ENCODE results near the gene CALD1.

Gene CALD1

DNA sequence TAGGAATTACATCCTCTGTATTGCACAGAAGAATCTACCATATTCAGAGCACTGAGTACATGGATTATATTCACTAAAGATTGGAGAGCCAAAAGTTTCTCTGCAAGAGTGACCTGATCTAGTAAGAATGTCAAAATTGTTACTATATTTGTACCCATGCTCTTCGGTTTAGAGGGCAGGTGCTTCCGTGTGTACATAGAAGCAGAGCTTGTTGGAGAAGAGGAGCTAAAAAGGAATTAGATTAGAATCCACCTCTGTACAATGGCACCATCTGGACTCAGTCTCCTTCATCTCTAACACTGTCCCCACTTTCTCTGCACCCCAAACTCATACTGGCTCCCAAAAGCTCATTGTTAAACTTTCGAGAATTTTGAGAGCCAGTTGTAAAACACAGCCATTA lies 8.3 kb downstream of the CALD1 start:
- no peak for DNase-seq

DNA sequence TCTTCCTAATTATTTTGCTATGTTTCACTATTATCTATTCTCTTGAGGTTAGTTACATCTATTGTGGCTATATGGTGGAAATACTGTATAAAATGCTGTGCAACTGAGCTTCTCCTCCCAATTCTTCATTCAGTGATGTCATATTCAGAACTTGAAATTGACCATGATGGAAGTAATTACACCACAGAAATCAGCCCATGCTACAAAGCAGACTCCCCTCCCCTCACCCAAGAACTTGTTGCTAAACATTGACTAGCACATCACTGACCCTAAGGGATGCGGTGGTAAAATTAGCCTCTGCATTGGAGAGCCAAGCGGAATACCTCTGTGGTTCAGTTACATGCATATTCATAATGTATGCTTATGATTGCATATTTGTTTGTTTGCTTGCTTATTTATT lies 8.8 kb downstream of the CALD1 start:
- DNase-seq: no peak

DNA sequence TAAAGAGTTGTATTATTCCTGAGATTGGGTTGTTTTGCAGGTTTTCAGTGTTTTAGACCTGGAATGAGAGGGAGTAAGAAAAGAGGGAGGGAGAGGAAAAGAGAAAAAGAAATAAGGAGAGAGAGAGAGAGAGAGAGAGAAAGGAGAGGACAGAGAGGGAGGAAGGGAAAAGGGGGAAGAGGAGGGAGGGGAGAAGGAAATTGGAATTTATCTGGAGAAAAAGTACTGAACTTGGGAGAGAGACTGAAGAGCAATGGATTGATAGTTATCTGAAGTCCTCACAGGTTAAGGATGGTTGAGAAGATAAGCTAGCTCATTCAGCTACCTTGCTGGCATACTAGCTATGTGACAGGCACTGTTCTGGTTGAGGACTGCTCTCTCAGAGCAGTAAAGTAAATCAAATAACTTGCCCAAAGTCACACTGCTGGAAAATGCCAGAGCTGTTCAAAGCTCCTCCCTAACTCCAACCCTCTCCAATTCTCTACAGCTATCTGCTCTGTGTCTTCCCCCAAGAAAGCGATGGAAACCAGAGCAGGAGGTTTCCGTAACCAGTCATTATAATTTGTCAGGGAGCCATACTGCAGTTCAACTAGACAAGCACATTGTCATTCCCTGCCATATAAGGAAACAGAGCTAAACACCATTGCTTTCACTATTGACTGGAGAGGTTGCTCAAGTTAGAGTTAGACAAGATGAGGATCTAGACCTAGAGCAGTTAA lies 10.7 kb downstream of the CALD1 start:
- no peak for DNase-seq

DNA sequence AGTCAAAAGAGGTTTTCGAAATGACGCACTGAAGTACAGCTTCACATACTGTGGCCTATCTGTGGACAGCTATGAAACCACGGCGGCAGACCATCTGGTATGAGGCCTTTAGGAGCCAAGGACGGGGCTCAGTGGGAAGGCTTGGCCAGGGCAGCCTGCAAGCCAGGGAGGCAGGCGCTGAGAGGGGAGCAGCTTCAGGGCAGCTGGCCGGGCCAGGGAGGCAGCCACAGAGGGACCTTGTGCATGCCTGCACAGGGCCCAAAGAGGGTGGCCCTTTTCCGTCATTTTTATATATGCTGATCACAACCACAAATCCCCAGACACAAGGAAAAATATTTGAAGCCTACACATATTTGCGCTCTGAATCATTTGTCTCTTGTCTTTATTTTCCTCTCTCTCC lies 13.5 kb downstream of the CALD1 start:
- DNase-seq: no peak

DNA sequence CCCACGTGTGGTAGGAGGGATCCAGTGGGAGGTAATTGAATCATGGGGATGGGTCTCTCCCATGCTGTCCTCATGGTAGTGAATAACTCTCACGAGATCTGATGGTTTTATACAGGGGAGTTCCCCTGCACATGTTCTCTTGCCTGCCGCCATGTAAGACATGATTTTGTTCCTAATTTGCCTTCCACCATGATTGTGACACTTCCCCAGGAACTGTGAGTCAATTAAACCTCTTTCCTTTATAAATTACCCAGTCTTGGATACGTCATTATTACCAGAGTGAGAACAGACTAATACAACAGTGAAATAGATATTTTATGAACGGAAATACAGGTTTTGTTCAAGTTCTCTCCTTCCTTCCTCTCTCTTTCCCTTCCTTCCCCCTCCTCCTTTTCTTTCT lies 15.8 kb downstream of the CALD1 start:
- no peak for DNase-seq

DNA sequence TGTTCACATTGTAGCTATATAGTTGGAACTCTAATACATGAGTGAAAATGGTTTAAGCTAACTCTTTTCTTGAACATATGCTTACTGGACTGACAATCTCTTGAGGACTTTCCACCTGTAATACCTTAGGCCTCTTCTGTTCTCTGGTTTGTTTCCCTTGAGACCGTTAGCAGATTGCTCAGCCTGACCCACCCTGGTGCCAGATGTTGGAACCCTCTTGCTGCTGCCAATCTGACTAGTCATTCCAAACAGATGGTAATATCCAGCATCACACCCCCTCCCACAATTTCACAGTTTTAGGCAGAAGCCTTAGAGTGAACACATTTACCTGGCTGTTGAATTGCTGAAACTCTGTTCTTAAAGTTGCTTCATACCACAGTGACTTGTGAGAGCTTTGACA lies 18.7 kb downstream of the CALD1 start:
- DNase-seq: no peak

DNA sequence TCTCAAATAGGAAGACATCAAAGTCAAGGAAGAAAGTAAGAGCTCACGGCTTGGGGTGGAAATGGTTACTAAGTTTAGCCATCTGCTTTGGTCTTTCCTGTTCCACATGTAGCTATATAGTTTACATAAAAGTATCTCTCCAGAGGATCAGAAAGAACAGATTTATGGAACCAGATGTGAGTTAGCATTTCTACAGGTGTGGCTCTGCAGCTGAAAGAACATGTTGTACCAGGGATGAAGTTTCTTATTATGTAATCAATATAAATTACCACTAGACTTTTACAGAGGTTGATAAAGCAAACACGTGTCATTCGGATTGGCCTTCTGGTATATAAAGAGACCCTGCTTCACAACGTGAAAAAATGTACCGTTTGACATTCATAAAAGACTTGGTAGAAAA lies 19.9 kb downstream of the CALD1 start:
- DNase-seq: no peak

DNA sequence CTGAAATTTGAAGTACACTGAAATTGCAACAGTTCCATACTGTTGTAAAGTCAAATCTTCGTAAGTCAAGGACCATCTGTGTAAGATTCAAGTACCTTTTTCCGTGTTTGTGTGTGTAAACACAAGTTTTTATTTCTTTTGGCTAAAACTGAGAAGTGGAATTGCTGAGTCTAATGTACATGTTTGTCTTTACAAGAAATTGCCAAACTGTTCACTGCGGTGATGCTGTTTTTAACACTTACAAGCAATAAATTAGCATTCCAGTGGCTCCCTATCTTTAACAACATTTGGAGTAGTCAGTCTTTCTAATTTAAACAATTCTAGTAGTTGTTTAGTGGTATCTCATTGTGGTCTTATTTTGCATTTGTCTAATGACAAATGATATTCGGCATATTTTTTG lies 23.3 kb downstream of the CALD1 start:
- no peak for DNase-seq

DNA sequence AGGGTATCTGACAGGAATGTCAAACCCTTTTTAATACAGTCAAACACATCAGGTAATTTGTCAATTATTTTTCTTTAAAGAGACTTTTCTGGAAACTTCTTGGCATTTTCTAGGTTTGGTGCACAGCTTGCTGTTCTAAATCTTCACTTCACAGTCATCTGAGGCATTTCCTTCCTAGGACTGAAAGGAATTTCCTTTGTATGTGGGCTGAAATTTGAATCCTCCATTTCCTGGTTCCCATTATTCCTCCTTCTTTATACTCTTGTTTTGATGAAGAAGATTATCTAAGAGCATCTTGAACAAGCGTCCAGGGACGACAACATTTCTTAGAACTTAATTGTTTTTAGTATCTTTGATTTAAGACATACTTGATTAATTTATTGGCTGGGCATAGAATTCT lies 24.9 kb downstream of the CALD1 start:
- no peak for DNase-seq

DNA sequence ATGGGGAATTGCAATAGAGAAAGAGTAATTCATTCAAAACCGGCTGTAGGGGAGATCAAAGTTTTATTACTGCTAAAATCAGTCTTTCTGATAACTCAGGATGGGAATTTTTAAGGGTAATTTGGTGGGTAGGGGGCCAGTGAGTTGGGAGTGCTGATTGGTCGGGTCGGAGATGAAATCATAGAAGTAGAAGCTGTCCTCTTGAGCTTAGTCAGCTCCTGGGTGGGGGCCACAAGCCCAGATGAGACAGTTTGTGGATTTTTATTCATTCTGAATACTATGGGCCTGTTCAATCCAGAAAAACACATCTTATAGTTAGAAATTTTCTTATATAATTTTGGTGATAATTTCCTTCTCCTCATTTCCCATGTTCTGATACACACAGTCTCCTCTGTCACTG lies 25.4 kb downstream of the CALD1 start:
- no peak for DNase-seq

DNA sequence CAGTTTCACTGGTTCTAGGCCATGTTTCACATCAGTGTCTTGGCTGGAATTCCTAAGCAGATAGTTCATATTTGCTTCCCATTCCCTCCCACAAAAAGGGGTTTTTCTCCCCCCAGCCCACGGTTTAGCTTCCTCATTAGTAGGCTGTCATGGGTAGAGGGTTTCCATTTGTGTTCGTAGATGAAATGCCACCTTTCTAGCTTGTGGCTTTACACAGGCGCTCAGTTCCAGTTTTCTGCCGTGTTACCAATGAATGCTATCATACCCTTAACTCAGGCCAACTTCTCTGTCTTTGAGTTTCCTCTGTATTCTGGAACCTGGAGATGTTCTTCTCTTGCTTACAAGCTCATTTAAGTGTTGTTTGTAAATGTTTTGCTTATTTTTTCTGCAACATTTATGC lies 26.8 kb downstream of the CALD1 start:
- DNase-seq: no peak

DNA sequence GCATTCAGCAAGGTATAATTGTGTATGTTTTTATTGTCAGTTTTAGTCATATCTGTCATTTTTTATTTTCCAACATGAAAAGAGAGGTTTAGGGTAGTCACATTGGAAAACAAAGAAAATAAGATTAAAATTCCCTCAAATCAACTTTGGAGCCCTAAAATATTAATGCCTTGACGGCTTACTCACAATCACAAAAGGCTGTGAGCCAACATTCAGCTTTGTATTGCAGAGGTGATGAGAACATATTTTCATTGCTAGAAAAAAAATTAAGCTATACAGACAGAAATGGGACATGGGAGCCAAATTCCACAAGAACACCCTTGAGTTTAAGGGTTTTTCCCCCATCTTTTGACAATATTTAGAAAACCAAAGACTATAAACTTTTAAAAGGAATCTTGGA lies 30.2 kb downstream of the CALD1 start:
- no peak for DNase-seq

DNA sequence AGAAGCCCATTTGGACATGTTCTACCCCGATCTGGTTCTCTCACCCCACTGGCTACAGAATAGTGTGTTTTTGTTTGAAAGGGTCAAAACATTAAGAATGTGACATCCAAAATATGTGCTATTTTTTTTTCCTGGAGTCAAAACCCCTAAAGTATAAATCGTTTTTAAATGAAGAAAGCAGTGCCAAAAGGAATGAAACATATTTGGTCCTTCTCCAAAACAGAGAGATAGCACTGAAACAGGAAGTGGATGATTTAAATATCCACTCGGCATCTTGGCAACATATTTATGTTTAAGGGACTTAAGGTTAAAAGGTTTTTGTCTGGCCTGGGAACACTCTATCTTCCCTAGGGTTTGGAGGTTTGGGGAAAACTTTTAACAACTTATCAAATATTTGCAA lies 32.3 kb downstream of the CALD1 start:
- DNase-seq: no peak

DNA sequence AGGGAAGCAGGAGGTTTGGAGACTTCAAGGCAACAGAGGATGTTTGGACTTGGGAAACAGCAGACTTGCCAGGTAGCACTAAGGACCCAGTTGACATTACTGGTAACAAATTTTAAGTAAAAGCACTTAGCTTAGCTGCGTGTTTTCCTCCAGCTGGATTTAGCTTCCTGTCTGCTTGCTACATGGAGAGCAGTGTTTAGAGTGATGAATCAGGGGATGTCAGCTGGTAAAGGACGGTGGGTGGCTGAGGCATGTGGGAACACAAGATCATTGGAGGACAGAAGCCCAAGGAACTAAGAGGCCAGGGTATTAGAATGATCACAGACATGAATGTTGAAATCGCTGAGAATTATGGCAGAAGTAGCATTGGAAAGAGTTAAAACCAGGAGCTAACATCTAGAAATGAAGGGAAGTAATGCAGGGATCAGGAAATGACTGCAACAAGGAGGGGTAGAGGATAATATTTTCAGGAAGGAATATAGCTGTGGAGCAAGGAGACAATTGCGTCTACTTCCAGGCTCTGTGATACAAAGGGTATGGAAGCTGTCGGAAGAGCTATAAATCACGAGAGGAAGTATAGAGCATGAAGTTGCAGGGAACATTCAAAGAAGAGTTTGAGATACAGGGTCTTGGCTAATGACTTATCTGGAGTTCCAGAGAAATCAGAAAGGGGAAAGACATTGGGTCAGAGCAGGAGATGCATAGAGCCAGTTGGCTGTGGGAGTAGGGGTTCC lies 34.4 kb downstream of the CALD1 start:
- no peak for DNase-seq

DNA sequence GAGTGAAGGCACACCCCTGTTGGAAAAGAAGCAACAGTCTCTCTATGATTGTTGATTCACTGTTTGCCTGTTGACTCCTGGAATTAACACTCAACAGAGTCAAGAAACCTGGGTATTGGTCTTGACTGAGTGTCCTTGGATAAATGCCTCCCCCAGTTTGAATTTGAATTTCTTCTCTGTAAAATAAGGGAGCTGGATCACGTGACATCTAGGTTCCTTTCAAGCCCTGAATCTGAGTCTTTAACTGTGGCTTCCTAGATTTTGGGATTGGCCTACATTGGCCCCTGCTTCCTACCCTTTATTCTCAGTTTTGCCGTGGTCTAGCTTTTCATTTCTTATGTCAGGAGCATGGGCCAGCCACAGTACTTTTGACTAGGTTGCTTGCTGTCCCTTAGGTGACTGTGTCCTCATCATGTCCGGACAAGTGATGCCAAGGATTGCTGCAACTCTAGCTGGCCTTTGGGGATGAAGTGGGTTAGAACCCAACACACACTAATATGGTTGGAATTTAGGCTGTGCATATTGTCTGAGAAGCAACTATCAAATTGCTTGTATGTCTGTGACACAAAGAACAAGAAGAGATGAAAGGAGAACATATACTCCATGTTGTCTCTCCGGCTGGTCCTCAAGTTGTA lies 35.4 kb downstream of the CALD1 start:
- DNase-seq: no peak

DNA sequence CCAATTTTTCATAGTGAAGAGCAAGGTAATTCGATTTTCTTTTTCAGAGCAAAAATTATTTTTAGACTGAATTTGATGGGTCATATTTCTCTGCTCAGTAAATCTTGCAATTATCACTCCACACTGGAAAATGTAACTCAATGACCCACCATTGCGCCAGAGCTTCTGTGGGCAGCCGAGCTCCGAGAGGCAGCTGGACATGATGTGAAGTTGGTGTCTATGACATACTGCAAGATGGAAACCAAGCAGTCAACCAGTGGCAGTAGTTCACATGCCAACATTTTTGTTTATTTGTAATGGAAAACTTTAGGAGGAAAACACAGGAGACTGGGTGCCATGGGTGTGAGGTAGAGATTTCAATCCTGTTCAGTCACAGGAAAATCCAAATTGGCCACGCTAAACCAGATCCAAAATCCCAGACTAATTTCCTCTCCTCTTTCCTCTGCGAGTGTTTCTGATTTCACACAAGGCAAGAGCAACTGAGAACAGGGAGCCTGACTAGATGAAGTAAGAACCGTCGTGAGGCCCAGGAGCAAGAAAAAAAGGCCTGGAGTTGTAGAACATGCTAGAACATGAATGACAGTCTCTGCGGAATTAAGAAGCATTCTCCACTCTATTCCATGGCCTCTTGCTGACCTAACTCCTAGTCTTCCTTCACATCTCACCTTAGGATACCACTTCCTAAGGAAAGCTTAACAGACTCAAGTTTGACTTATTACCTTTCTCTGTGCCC lies 39.3 kb downstream of the CALD1 start:
- DNase-seq: no peak

DNA sequence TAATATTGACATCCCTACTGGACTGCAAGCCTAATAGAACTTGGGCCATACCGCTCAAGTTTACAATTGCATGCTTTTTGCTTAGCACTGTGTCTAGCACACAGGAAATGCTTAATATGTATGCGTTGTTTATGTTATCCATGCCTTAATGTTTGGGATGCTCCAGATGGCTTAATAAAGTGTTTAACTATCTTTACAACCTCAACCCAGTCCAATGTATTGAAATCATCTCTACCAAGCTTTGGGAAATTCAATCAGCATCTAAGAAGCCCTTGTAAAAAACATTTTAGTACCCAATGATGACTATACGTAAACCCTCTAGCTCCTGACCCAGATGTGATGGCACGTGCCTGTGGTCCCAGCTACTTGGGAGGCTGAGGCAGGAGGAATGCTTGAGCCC lies 40.0 kb downstream of the CALD1 start:
- DNase-seq: no peak

DNA sequence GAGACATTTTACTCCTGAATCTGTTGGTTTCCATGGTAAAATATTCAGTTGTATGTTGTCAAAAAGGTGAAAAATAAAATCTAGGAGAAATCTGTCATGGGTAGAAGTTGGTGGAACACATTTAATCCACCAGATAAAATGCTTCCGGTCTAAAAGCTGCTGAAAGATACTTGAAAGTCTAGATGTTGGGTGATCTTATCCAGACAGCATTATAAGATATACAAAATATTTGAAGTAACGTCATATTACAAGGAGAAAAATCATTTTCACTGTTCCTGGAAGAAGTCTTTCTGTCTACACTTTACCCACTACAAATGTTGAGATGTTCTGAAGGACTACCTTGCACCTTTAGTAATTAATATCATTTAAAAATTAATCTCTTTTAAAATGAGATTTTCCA lies 40.9 kb downstream of the CALD1 start:
- no peak for DNase-seq

DNA sequence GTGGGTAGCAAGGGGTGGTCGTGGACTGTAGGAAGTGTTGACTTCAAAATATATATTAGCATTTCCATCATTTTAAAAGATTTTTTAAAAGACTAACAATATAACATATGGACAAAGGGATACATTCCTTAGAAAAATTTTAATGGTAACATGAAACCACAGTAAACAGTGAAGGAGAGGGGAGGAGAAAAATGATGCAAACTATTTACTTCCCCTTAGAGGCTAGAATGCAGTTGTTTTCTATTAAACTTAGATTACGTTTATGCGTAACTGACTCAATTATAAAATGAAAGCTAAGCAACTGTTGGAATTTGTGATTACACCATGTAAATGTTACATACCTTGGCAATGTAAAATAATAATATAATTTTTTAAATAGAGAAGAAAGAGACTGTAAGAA lies 41.3 kb downstream of the CALD1 start:
- DNase-seq: no peak

DNA sequence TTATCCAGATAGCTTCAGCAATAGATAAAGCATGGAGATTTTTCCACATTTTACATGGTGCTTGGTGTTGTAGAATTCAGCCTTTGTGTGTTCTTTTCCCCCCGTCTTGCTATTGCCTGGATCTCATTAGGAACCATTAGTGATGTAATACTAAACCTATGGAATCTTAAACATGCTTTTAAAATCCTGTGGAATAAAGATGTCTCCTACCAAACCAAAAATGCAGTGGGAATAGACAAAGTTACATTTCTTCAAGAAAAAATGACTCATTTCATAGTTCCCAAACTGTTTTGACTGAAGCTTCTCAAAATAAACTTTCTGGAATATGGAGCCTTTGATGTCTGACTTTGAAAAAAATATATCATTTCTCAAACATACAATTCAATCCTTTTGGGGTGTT lies 44.0 kb downstream of the CALD1 start:
- DNase-seq: no peak

DNA sequence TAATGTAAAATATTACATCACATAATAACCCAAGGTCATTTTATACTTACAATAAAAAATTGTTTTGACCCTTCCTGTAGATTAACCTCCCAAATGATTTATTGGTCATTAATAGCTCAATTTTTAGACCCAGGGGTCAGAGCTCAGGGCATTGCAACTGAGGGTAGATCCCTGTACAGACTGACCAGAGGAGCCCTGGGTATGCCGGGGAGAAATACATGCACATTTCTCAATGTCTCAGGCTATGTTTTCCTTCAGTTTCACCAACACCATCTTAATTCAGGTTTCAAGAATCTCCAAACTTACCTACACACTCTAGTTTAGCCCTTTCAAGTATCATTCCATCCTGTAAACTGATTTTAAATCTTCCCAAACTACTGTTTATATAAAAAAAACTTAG lies 46.2 kb downstream of the CALD1 start:
- DNase-seq: no peak

DNA sequence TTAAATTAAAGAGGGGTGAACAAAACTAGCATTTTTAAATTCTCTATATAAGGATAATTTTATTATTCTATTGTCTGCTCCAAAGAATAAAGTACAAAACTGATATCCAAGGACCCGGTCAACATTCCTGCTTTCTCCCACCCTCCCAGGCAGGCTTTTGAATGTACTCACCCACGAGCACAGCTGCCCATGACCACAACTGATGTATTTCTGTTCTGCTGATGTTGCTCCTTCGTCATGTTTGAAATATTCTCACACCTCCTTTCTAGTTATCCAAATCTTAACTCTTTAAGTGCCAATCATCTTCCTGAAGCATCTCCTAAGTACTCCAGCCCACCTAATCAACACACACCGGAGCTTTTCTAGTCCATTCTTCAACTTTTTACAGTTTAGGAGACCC lies 46.7 kb downstream of the CALD1 start:
- no peak for DNase-seq
